HG03139 (cell line): Measurements from ENCODE around the gene PIP4K2C.
A peak's percentile ranks its signal among the peaks of the same experiment; 100 is the strongest.
"Not testable (repeated sequence)": the region's sequence is repeated elsewhere in the genome, so short reads cannot be mapped to it uniquely, and the experiment has no call there.

ENCODE experiments used
- ATAC-seq: cut with Tn5 transposase; IDR thresholded peaks from one replicate; pipeline ENCODE4 v1.9.1; 2021; ENCODE audit not compliant: unreplicated experiment

Gene PIP4K2C

GRCh38 chr12:57584050-57584449, 6.9 kb upstream of the PIP4K2C start:
- ATAC-seq, result no peak

DNA sequence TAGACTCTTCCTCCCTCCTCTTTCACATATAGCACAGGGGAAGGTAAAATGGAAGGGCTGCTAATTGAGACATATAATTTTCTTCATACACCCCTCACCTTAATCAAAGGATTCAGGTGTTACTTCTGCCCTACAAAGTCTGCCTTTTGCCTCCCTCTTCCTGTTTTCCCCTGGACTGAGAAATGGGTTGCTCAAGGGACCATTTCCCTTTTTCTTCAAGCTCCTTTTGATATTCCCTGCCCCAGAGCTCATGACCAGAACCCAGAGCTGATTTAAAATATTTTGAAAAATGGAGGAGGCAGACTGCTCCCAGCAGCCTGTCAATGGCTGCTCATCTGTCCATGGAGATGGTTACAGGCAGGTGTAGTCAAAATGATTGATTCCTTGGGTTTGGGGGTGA, 6.3 kb upstream of the PIP4K2C start:
- ATAC-seq, result no peak

GRCh38 chr12:57585156-57585555, 5.8 kb upstream of the PIP4K2C start:
- no peak for ATAC-seq

- ATAC-seq, result no peak
Measured at GRCh38 chr12:57586128-57586527, 4.9 kb upstream of the PIP4K2C start.

DNA sequence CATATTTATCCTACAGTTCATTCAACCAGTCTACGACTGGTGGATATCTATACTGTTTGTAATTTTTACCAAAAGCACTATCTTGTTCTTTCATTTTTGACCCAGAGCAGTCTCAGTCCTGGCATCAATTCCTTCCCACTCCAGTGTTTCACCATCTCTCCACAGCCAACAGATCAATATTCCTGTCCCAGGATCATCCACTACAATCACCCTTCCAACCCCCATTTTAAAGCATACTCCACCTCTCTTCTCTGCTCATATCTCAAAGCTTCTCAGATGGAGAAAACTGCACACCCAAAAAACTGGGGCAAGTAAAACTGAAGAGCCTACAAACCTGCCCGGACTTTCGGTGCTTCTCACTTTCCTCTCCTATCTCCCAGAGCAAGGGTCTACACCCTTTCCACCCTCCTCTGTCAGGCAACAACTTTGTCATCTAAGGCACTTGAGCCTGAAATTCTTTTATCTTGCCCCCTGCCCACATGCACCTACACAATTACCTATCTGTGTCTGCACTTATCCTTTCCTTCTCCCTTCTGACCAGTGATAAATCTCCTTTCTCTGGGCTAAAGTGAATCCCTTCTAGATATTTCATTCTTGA, 4.1 kb upstream of the PIP4K2C start:
- ATAC-seq, result no peak

DNA sequence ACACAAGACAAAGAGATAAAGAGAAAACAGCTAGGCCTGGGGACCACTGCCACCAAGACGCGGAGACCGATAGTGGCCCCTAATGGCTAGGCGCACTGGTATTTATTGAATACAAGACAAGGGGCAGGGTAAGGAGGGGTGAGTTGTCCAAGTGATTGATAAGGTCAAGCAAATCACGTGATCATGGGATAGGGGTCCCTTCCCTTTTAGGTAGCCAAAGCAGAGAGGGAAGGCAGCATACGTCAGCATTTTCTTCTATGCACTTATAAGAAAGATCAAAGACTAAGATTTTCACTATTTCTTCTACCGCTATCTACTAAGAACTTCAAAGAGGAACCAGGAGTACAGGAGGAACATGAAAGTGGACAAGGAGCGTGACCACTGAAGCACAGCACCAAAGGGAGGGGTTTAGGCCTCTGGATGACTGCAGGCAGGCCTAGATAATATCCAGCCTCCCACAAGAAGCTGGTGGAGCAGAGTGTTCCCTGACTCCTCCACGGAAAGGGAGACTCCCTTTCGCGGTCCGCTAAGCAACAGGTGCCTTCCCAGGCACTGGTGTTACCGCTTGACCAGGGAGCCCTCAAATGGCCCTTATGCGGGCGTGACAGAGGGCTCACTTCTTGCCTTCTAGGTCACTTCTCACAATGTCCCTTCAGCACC, 1.9 kb upstream of the PIP4K2C start:
- ATAC-seq, result not testable (repeated sequence)

GRCh38 chr12:57590479-57590863, 521 bp upstream of the PIP4K2C start:
- ATAC-seq, result no peak

GRCh38 chr12:57591782-57592325, 862 bp downstream of the PIP4K2C start:
- ATAC-seq, result no peak

DNA sequence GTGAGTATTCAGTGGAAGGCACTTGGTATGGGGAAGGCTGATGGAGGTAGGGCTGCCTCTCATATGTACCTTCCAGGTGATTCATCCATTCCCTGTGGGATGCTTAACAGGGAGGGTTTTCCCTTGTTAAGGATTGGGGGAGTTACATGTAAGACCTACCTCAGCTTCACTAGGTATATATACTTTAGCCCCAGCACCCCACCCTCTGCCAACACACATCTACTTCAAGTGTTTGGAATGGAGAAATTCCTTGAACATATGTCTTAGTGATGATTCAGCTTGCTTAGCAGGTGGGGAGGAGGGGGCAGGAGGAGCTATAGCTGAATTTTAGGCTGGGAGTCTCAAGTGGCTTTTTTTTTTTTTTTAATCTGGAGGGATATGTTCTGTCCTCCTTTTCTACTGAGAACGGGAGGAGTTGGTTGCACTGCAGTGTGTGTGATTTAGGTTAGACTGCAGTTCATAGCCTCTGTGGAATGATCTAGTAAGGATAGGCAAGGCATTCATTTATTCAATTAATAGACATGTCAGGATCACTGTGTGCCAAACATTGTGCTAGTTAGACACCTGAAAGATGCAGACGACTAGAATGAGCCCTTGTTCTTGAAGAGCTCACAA, 1.7 kb downstream of the PIP4K2C start:
- no peak for ATAC-seq

GRCh38 chr12:57593187-57593586, 2.2 kb downstream of the PIP4K2C start:
- ATAC-seq, result no peak

- ATAC-seq, result no peak
Measured at GRCh38 chr12:57600395-57600794, 9.4 kb downstream of the PIP4K2C start.

DNA sequence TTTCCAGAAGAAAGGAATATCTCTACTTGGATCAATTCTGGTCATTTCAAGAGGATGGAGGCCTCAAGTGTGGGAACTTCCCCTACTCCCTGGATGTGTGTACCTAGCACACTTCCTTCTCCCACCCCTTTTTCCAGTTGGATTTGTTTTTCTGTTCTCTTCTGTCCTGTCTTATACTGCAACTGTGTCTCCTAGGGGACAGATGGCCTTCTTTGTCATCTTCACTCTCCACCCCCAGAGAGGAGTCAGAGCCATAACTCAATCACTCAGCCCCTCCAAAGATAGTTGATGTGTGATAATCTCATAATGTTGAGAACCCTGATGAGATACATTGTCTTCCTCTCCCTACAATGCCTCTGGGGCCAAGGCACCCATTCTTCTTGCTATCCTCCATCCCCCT, 11.6 kb downstream of the PIP4K2C start:
- no peak for ATAC-seq

- no peak for ATAC-seq
Measured at GRCh38 chr12:57603324-57603723, 12.3 kb downstream of the PIP4K2C start.

- ATAC-seq, result no peak
Measured at GRCh38 chr12:57603815-57604453, 12.9 kb downstream of the PIP4K2C start.

DNA sequence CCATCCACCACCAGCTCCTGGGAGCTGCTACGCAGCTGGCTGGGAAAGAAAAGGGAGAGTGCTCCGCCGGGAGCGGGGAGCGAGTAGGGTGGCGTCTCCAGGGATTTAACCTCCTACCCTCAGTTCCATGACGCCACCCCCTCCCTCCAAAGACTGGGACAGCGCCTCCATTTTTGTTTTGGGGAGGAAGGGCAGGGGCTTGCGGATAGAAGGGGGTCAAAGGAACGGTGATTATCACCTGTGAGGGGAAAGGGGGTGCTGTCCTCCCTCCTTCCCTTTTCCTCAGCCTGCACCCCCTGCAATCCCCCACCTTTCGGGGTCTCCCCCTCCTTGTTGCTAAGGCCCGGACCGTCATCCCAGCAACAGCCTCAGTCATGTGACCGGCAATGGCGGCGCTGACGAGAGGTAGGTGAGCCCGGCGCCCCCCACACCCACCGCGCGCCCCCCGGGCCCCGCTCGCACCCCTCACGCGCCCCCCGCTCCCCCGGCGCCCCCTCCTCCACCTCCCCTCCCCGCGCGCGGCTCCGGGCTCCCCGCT, 13.5 kb downstream of the PIP4K2C start, which contains the start of gene DTX3:
DTX3 (plus strand) TSS at position 371 of the 538 bp plus-strand sequence. CDS start 1,694 bp downstream, outside the sequence.
- ATAC-seq, result peak; percentile 49

DNA sequence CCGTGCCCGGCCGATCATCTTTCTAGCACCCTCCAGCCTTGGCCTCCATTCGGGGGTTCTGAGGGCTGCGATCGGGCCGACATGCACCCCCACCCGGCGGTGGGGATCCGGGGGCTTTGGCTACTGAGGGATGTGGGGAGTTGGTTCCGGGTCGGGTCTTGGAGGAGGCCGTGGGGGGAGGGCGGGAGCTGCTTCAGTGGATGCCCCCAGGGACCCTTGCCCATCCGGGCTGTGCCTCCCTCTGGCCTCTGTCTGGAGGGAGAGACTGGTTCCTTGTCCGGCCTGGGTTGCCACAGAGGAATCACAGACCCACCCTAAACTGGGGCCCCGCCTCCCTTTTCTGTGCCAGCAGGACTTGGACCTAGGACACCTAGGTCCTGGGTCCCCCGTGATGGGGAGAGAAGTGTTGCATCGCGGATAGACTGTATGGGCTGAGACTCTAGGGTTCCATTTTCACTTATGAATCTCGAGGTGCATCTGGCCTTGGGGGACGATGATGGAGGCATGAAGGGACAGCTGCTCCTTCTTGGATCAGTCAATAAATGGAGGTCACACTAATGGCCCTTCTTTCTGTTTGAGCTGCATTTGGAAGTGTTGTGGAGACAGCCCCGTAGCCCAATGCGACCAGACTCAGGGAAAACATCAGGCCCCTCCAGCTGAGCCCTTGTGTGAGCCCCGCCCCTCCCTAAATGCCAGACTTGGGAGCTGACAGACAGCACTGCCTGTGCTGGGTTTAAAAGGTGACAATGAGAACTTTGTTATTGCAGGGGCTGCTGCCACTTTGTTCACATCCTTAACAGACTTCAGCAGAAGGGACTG, 14.2 kb downstream of the PIP4K2C start:
- ATAC-seq, result peak; percentile 18

- no peak for ATAC-seq
Measured at GRCh38 chr12:57605811-57606311, 14.9 kb downstream of the PIP4K2C start.

DNA sequence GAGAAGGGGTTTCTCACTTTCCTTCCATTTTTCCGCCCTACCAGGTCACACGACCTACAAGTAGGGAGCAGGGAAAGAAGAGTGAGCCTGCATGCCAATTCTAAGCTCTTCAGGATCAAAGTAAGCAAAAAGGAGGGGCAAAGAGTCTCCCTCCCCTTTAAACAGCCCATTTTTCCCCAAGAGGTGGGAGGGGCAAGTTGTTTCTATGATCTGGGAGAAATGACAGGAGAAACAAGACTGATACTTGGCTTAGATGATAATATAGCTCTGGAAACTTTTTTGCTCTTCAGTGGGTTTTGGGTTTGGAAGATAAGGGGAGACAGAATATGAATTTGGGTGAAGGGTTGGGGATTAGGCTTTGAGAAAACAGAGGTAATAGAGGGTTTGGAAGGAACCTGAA, 15.4 kb downstream of the PIP4K2C start:
- no peak for ATAC-seq

DNA sequence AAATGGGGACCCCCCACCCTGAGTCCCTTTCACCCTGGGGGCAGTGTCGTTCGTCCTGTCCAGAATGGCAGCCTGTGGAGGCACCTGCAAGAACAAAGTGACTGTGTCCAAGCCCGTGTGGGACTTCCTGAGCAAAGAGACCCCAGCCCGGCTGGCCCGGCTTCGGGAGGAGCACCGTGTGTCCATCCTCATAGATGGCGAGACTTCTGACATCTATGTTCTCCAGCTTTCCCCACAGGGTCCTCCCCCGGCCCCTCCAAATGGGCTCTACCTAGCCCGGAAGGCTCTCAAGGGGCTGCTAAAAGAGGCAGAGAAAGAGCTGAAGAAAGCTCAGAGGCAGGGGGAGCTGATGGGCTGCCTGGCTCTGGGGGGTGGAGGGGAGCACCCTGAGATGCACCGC, 15.8 kb downstream of the PIP4K2C start:
- no peak for ATAC-seq

DNA sequence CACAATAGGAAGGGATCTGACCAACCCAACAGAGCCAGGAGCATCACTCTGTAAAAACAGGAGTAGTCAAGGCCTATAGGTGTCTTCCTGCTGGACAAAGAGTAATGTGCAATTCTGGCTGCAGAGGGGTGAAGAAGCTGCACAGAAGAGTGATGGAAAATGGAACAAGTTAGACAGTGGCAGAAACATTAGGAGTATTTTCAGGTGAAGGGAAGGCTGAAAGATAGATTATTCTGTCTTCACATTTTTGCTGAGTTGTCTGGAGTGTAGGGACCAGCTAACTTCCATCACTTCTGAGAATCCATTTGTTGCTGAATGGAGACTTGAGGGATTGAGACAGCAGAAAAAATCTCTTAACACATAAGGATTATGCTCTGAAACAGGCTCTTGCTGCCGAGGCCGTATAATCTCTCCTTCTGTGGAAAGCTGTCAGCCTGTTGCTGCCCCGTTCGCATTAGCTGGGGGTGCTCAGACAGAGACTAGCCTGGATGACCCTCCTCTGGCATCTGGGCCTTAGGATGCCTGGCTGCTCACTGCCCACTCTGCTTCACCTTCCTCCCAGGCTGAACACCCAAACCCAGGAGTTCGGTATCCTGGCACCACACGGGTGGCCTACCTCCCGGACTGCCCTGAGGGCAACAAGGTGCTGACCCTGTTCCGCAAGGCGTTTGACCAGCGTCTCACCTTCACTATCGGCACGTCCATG, 17.1 kb downstream of the PIP4K2C start:
- ATAC-seq, result no peak
